PC-3 (cell line): ENCODE measurements around the gene RNU7-1. TPM values are rescaled to one million over a fixed set of nuclear protein-coding genes. Genes with fewer than 3 reads are reported as not detected.

Source experiments
- ATAC-seq: fragments of 200-7000 bp; cut with Tn5 transposase; 2 replicates; pipeline ENCODE4 v1.9.1; 2020; ENCODE audit warnings: mild to moderate bottlenecking, moderate library complexity
- BruUV-seq: library from RNA; stranded (reverse); fragments of 400-500 nt; replicated peaks from 2 replicates; lab custom pipeline; 2021; lab: Mats Ljungman, UMichigan
- CTCF ChIA-PET: fragments of 300-600 bp; sonication (Branson Sonifier 250); formaldehyde crosslinking; loops from one replicate; lab custom pipeline; 2022; ENCODE audit warnings: antibody characterized with exemption; lab: Charles Lee
- POLR2A ChIA-PET: fragments of 300-600 bp; sonication (Branson Sonifier 250); formaldehyde crosslinking; loops from one replicate; lab custom pipeline; 2022; ENCODE audit warnings: antibody characterized with exemption; ENCODE audit not compliant: unreplicated experiment; lab: Charles Lee
- DNase-seq: peaks from one replicate; pipeline ENCODE4 v3.0.0-alpha.2; 2015
- H2AFZ ChIP-seq: fragments of 300-600 bp; sonication (generic); 2 replicates; pipeline ENCODE4 v1.6.0; 2016; ENCODE audit warnings: antibody characterized with exemption, low read length
- H3F3A ChIP-seq: fragments of 300-600 bp; sonication (generic); one replicate; pipeline ENCODE4 v1.6.0; 2017; ENCODE audit warnings: antibody characterized with exemption, low read length, control low read depth, mild to moderate bottlenecking; ENCODE audit not compliant: unreplicated experiment
- H3K27ac ChIP-seq: fragments of 300-600 bp; sonication (generic); 2 replicates; pipeline ENCODE4 v1.5.1; 2016; ENCODE audit warnings: mild to moderate bottlenecking, low read length
- H3K27me3 ChIP-seq: fragments of 300-600 bp; sonication (generic); 2 replicates; pipeline ENCODE4 v1.6.1; 2016; ENCODE audit warnings: low read length, mixed read lengths
- H3K36me3 ChIP-seq: fragments of 300-600 bp; sonication (generic); 2 replicates; pipeline ENCODE4 v1.6.1; 2016; ENCODE audit warnings: low read depth, mixed run types, low read length, mixed read lengths
- H3K4me1 ChIP-seq: fragments of 300-600 bp; sonication (generic); 2 replicates; pipeline ENCODE4 v1.5.1; 2016; ENCODE audit warnings: low read length; ENCODE audit not compliant: insufficient read depth
- H3K4me2 ChIP-seq: fragments of 300-600 bp; sonication (generic); 2 replicates; pipeline ENCODE4 v1.6.0; 2016; ENCODE audit warnings: low read length
- H3K4me3 ChIP-seq: fragments of 300-600 bp; sonication (generic); 2 replicates; pipeline ENCODE4 v1.5.1; 2016; ENCODE audit warnings: mild to moderate bottlenecking, low read length, mixed read lengths
- H3K79me2 ChIP-seq: fragments of 300-600 bp; sonication (generic); 2 replicates; pipeline ENCODE4 v1.6.1; 2017; ENCODE audit warnings: low read length, mixed read lengths
- H3K9ac ChIP-seq: fragments of 300-600 bp; sonication (generic); 2 replicates; pipeline ENCODE4 v1.6.0; 2016; ENCODE audit warnings: mild to moderate bottlenecking, low read length
- H3K9me2 ChIP-seq: fragments of 300-600 bp; sonication (generic); replicated peaks from 2 replicates; pipeline ENCODE4 v1.6.1; 2016; ENCODE audit warnings: mixed run types, low read length, mixed read lengths
- H3K9me3 ChIP-seq: fragments of 300-600 bp; sonication (generic); 2 replicates; pipeline ENCODE4 v1.6.1; 2016; ENCODE audit warnings: low read length, mixed read lengths
- H4K20me1 ChIP-seq: fragments of 300-600 bp; sonication (generic); 2 replicates; pipeline ENCODE4 v1.6.1; 2016; ENCODE audit warnings: low read length, mixed read lengths
- EZH2 ChIP-seq: fragments of 300-600 bp; sonication (generic); IDR thresholded peaks from one replicate; pipeline ENCODE4 v1.6.1; 2017; ENCODE audit warnings: antibody characterized with exemption, mild to moderate bottlenecking, low read length; ENCODE audit not compliant: unreplicated experiment
- EZH2phosphoT487 ChIP-seq: fragments of 300-600 bp; sonication (generic); IDR thresholded peaks from 2 replicates; pipeline ENCODE4 v1.6.1; 2018; ENCODE audit warnings: mild to moderate bottlenecking, antibody characterized with exemption, low read length, borderline replicate concordance
- intact Hi-C: fragments of 100-400 bp; cut with micrococcal nuclease; formaldehyde crosslinking; loops from 2 replicates; pipeline ENCODE4 v1.9.0; 2023
- total RNA-seq: library from RNA; depleted of rRNA; stranded (reverse); fragments of >200 nt; gene quantifications from 2 replicates; pipeline ENCODE4 v1.2.3, GENCODE V29; 2014
- TF ChIP-seq, protein P1 (sequence below): fragments of 300-600 bp; sonication (generic); conservative IDR thresholded peaks from 2 replicates; pipeline ENCODE4 v1.5.1; 2017; ENCODE audit warnings: antibody characterized with exemption, low read depth, mild to moderate bottlenecking, low read length

The RNU7-1 gene
- total RNA-seq, 1 experiment from 2014 or later, result not detected

DNA sequence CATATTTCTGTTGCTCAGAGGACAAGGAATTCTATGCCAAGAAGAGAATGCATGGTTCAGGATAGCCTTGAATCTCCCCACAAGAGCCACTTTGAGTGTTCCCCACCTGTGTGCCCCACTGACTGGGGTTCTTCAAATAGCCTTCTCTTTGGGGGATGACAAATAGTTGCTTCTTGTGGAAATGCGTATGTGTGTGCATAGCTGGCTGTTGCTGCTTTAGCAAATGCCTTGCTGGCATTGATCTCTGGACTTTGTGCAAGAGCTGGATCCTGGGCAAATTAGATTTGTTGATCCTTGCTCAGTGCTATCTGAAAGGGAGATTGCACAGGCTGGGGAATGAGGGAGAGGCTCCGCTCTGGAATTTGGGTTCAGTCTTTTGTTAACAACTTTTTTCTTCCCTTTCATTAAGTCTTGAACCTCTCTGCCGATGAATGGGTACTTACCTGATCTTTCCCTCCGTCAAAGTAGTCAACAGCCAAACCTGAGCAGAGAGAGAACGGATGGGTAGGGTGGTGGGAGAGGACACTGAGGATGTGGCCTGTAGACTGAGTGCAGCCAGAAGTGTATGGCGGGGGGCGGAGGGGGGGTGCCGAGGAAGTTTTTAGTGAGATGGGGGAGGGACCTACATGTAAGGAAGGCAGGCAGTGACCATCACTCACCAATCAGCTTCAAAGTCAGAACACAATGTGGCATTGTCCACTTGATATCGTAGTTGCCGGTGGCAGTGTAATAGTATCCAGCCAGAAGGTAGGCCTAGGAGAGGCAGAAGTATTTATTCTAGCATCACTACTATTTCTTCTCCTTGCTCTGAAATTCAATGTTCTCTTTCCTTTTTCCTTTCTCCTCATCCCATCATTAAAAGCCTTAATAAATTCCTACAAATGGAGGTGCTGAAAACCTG, 37.8 kb downstream of the RNU7-1 start:
- Histone ChIP-seq H3K9me2 (no peaks in the 10 kb centered on the region), H3K9ac (no peak overlapping the region), H3K4me1 (no peaks in the 10 kb centered on the region), H3K27ac (no peak overlapping the region), H3K4me3 (no peak overlapping the region), H2AFZ (no peak overlapping the region), H3K4me2 (no peak overlapping the region), H3K27me3 (no peaks in the 10 kb centered on the region), H3K79me2 (no peaks in the 10 kb centered on the region), H3F3A (no peaks in the 10 kb centered on the region), H3K36me3 (peaks cover 3% of the 10 kb centered on the region; the same call in 1 of the 2 replicates), H4K20me1 (no peaks in the 10 kb centered on the region), H3K9me3 (no peaks in the 10 kb centered on the region)
- ATAC-seq (no peak), DNase-seq (no peak)
- intact Hi-C loops, result no loop called here
- ChIA-PET POLR2A (no interaction called here), CTCF (no interaction called here)
- no peak for TF ChIP-seq EZH2phosphoT487
- TF ChIP-seq, protein P1, sequence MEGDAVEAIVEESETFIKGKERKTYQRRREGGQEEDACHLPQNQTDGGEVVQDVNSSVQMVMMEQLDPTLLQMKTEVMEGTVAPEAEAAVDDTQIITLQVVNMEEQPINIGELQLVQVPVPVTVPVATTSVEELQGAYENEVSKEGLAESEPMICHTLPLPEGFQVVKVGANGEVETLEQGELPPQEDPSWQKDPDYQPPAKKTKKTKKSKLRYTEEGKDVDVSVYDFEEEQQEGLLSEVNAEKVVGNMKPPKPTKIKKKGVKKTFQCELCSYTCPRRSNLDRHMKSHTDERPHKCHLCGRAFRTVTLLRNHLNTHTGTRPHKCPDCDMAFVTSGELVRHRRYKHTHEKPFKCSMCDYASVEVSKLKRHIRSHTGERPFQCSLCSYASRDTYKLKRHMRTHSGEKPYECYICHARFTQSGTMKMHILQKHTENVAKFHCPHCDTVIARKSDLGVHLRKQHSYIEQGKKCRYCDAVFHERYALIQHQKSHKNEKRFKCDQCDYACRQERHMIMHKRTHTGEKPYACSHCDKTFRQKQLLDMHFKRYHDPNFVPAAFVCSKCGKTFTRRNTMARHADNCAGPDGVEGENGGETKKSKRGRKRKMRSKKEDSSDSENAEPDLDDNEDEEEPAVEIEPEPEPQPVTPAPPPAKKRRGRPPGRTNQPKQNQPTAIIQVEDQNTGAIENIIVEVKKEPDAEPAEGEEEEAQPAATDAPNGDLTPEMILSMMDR, result no peak
- BruUV-seq, result no TSS peak

DNA sequence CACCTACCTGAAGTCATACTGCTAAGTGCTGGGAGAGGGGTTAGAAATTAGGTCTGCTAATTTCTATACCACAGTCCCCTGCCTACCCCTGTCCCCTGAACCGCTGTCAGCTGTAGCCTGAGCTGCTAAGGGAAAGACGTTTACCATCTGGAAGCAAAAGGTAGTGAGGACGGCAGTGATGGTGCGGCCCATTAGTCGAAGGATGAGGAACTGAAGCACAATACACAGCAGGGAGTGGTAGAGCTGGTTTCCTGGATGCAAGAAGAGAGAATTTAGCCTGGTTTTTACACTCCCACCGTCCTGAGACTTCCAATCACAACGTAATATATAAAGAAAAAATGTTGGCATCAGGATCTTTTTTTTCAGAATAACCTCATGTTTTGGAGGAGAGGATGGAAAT, 38.9 kb downstream of the RNU7-1 start:
- no peak overlapping the region for H3K4me3 ChIP-seq
- ATAC-seq, result no peak
- no peak overlapping the region for H3K9ac ChIP-seq
- ChIA-PET CTCF (no interaction called here), POLR2A (no interaction called here)
- no peaks in the 10 kb centered on the region for H3K9me2 ChIP-seq
- intact Hi-C loops, result no loop called here
- H3K9me3 ChIP-seq, result no peaks in the 10 kb centered on the region
- H3F3A ChIP-seq, result no peaks in the 10 kb centered on the region
- H3K36me3 ChIP-seq, result no peaks in the 10 kb centered on the region; the same call in 1 of the 2 replicates
- no peaks in the 10 kb centered on the region for H4K20me1 ChIP-seq
- no peak overlapping the region for H3K27ac ChIP-seq
- BruUV-seq, result no TSS peak
- H3K4me1 ChIP-seq, result no peaks in the 10 kb centered on the region
- no peak overlapping the region for H3K4me2 ChIP-seq
- H2AFZ ChIP-seq, result no peak overlapping the region
- no peaks in the 10 kb centered on the region for H3K27me3 ChIP-seq
- DNase-seq, result no peak
- TF ChIP-seq EZH2phosphoT487 (no peak), EZH2 (no peak)
- TF ChIP-seq, protein P1, result no peak
- no peaks in the 10 kb centered on the region for H3K79me2 ChIP-seq

DNA sequence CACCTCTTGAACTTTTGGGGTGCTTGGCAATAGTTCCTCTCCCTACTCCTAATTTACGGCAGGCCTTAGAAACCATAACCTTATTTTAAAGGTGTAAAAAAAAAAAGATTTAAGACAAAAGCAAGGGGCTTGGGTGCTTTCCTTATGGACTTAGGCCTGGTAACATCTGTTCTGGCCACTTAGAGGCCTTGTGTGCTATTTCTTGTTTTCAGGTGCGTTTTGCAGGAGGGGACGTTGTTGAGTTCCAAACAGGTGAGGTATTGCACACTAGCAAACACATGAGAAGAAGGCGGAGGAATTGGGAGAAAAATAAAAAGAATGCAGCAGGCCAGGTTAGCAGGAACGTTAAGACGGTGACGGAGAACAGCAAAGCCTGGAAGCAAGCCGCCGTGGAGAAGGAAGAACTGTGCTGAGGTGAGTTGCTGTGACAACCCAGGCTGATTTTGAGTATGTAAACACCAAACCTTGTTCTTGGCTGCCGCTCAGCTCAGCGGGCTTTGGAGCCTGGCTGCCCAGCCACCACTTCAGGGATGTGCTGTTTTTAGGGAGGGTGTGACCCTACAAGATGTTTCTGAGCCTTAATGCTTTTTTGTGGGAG, 44.4 kb downstream of the RNU7-1 start:
- POLR2A ChIA-PET, result no interaction called here
- H2AFZ ChIP-seq, result no peak overlapping the region
- no peak overlapping the region for H3K9ac ChIP-seq
- TF ChIP-seq EZH2phosphoT487 (no peak), EZH2 (no peak)
- TF ChIP-seq, protein P1, result no peak
- no peaks in the 10 kb centered on the region for H3K27me3 ChIP-seq
- ATAC-seq (no peak), DNase-seq (no peak)
- no peak overlapping the region for H3K4me2 ChIP-seq
- intact Hi-C loops, result no loop called here
- H3K4me1 ChIP-seq, result no peaks in the 10 kb centered on the region
- CTCF ChIA-PET, result no interaction called here
- H3K4me3 ChIP-seq, result no peak overlapping the region
- H4K20me1 ChIP-seq, result no peaks in the 10 kb centered on the region
- H3K9me3 ChIP-seq, result no peaks in the 10 kb centered on the region
- H3K9me2 ChIP-seq, result no peaks in the 10 kb centered on the region
- H3K27ac ChIP-seq, result no peak overlapping the region
- no peaks in the 10 kb centered on the region; the same call in none of the 2 replicates for H3K36me3 ChIP-seq
- no TSS peak for BruUV-seq
- H3K79me2 ChIP-seq, result no peaks in the 10 kb centered on the region
- no peaks in the 10 kb centered on the region for H3F3A ChIP-seq
